DND-41 (cell line): ENCODE results near the gene JAZF1.

Source experiments
- ATAC-seq: fragments of 200-7000 bp; cut with Tn5 transposase; 3 replicates; pipeline ENCODE4 v1.9.1; 2021; ENCODE audit warnings: low read depth; ENCODE audit not compliant: insufficient read depth
- DNase-seq: peaks from one replicate; pipeline ENCODE4 v3.0.0-alpha.2; 2020
- H2AFZ ChIP-seq: 2 replicates; pipeline ENCODE4 v1.6.0; 2012; ENCODE audit warnings: low read depth, low read length
- H3K27ac ChIP-seq: 2 replicates; pipeline ENCODE4 v1.5.1; 2012; ENCODE audit warnings: low read length, inconsistent platforms
- H3K27me3 ChIP-seq: fragments of 200-600 bp; sonication (generic); 2 replicates; pipeline ENCODE4 v1.6.0; 2012; ENCODE audit warnings: low read length, mild to moderate bottlenecking, inconsistent platforms; ENCODE audit not compliant: insufficient read depth, poor library complexity
- H3K36me3 ChIP-seq: 2 replicates; pipeline ENCODE4 v1.5.1; 2012; ENCODE audit warnings: low read length, inconsistent platforms; ENCODE audit not compliant: insufficient read depth
- H3K4me1 ChIP-seq: 2 replicates; pipeline ENCODE4 v1.5.1; 2012; ENCODE audit warnings: mild to moderate bottlenecking, low read length; ENCODE audit not compliant: insufficient read depth
- H3K4me2 ChIP-seq: 2 replicates; pipeline ENCODE4 v1.6.0; 2012; ENCODE audit warnings: mild to moderate bottlenecking, moderate library complexity, low read length, inconsistent platforms; ENCODE audit not compliant: insufficient read depth
- H3K4me3 ChIP-seq, 2 experiments: fragments of 200-600 bp in 1 of 2; shearing (Covaris generic) in 1 of 2; 2 replicates each; pipeline ENCODE4 v1.5.1; 2012 to 2016; ENCODE audit warnings: inconsistent platforms in 2 of 2, low read length in 2 of 2, mild to moderate bottlenecking in 2 of 2, low read depth in 1 of 2, moderate library complexity in 1 of 2
- H3K79me2 ChIP-seq: 2 replicates; pipeline ENCODE4 v1.6.0; 2012; ENCODE audit warnings: low read length, inconsistent platforms; ENCODE audit not compliant: insufficient read depth
- H3K9ac ChIP-seq: 2 replicates; pipeline ENCODE4 v1.6.0; 2012; ENCODE audit warnings: low read depth, mild to moderate bottlenecking, inconsistent platforms, low read length, moderate library complexity
- H3K9me3 ChIP-seq: 2 replicates; pipeline ENCODE4 v1.5.1; 2012; ENCODE audit warnings: low read length, moderate library complexity, mild to moderate bottlenecking, inconsistent platforms; ENCODE audit not compliant: insufficient read depth, severe bottlenecking
- H4K20me1 ChIP-seq: 2 replicates; pipeline ENCODE4 v1.6.0; 2012; ENCODE audit warnings: low read length; ENCODE audit not compliant: insufficient read depth
- EZH2 ChIP-seq: IDR thresholded peaks from 3 replicates; pipeline ENCODE4 v1.6.1; 2012; ENCODE audit warnings: borderline replicate concordance, low read depth, mild to moderate bottlenecking, moderate library complexity, low read length, inconsistent platforms; ENCODE audit not compliant: severe bottlenecking
- TF ChIP-seq, protein P1 (sequence below): IDR thresholded peaks from 2 replicates; pipeline ENCODE4 v1.5.1; 2012; ENCODE audit warnings: borderline replicate concordance, low read length, moderate library complexity, mild to moderate bottlenecking; ENCODE audit not compliant: poor library complexity, severe bottlenecking; ENCODE audit errors: extremely low read depth

JAZF1 gene

DNA sequence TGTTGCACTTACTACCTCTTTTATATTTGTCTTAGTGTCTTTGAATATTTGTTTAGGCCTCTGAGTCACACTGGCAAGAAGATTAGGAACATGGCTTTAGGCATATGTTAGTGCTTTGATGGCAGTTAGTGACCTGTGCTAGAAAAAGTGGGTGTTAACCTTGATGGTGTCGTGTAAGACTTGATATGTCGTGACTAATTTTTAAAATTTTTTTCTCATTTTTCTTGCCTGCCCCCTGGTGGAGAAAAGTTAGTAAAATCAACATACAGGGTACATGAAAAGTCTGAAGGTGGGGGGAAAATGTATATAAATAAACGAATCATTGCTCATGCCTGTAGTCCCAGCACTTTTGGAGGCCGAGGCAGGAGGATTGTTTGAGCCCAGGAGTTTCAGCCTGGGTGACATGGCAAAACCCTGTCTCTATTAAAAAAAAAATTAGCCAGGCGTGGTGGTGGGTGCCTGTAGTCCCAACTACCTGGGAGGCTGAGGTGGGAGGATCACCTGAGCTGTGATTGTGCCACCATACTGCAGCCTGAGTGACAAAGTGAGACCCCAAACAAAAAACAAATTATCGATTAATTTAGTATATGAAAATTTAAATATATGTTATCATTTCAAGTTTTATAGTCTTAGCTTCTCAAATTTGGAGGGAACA lies 396.1 kb downstream of the JAZF1 start:
- DNase-seq (peak; percentile 10), ATAC-seq (peak; percentile 73)
- no peak overlapping the region for H3K9ac ChIP-seq
- H3K4me1 ChIP-seq: no peaks in the 10 kb centered on the region
- H3K4me3 ChIP-seq: no peak overlapping the region
- no peaks in the 10 kb centered on the region for H3K9me3 ChIP-seq
- no peaks in the 10 kb centered on the region for H3K27me3 ChIP-seq
- no peak overlapping the region for H3K4me2 ChIP-seq
- H3K36me3 ChIP-seq: peaks cover 40% of the 10 kb centered on the region
- TF ChIP-seq, protein P1, sequence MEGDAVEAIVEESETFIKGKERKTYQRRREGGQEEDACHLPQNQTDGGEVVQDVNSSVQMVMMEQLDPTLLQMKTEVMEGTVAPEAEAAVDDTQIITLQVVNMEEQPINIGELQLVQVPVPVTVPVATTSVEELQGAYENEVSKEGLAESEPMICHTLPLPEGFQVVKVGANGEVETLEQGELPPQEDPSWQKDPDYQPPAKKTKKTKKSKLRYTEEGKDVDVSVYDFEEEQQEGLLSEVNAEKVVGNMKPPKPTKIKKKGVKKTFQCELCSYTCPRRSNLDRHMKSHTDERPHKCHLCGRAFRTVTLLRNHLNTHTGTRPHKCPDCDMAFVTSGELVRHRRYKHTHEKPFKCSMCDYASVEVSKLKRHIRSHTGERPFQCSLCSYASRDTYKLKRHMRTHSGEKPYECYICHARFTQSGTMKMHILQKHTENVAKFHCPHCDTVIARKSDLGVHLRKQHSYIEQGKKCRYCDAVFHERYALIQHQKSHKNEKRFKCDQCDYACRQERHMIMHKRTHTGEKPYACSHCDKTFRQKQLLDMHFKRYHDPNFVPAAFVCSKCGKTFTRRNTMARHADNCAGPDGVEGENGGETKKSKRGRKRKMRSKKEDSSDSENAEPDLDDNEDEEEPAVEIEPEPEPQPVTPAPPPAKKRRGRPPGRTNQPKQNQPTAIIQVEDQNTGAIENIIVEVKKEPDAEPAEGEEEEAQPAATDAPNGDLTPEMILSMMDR: peak; percentile 62
- no peak for TF ChIP-seq EZH2
- H3K27ac ChIP-seq: no peak overlapping the region
- no peaks in the 10 kb centered on the region for H4K20me1 ChIP-seq
- no peaks in the 10 kb centered on the region for H3K79me2 ChIP-seq
- H2AFZ ChIP-seq: no peak overlapping the region

DNA sequence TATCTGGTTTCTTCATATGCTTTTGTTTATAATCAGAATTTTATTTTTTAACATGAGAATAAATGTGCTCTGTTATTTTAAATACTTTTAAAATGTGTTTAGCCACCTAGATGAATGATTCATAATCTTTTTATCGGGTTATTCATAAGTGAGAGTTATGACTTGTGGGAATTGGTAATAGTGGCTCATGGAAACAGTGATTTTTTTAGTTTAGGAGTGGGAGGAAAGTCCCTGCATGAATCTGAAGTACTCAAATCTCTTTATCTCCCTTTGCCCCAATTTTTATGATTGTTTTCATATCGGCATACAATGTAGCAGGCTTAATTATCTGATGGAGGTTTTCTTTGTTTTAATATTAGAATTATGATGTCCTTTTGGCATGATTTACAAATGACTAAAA lies 397.7 kb downstream of the JAZF1 start:
- H3K4me2 ChIP-seq: no peak overlapping the region
- no peaks in the 10 kb centered on the region for H3K79me2 ChIP-seq
- peaks cover 30% of the 10 kb centered on the region for H3K36me3 ChIP-seq
- no peaks in the 10 kb centered on the region for H3K27me3 ChIP-seq
- H3K27ac ChIP-seq: no peak overlapping the region
- H3K9ac ChIP-seq: no peak overlapping the region
- ATAC-seq (no peak), DNase-seq (no peak)
- H3K4me1 ChIP-seq: no peaks in the 10 kb centered on the region
- TF ChIP-seq, protein P1: no peak
- TF ChIP-seq EZH2: no peak
- no peaks in the 10 kb centered on the region for H3K9me3 ChIP-seq
- no peaks in the 10 kb centered on the region for H4K20me1 ChIP-seq
- no peak overlapping the region for H3K4me3 ChIP-seq
- H2AFZ ChIP-seq: no peak overlapping the region

DNA sequence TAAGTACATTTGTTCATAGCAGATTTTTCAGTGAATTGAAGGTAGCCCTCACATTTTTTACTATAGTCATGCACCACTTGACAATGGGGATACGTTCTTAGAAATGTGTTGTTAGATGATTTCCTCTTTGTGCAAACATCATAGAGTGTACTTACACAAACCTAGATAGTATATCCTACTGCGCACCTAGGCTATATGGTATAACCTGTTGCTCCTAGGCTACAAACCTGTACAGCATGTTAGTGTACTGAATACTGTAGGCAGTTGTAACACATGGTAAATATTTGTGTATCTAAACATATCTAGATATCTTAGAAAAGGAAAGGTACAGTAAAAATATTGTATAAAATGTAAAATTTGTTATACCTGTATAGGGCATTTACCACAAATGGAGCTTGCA lies 399.4 kb downstream of the JAZF1 start:
- TF ChIP-seq, protein P1: no peak
- no peak for TF ChIP-seq EZH2

More for the DNA sequence above, 399.4 kb downstream of the JAZF1 start:
- peaks cover 15% of the 10 kb centered on the region for H3K36me3 ChIP-seq
- no peak overlapping the region for H2AFZ ChIP-seq
- H3K27ac ChIP-seq: no peak overlapping the region
- no peaks in the 10 kb centered on the region for H4K20me1 ChIP-seq
- H3K4me3 ChIP-seq: no peak overlapping the region
- no peaks in the 10 kb centered on the region for H3K4me1 ChIP-seq
- H3K4me2 ChIP-seq: no peak overlapping the region
- peaks cover 7% of the 10 kb centered on the region for H3K79me2 ChIP-seq
- H3K9ac ChIP-seq: no peak overlapping the region
- ATAC-seq (no peak), DNase-seq (no peak)
- H3K27me3 ChIP-seq: no peaks in the 10 kb centered on the region
- no peaks in the 10 kb centered on the region for H3K9me3 ChIP-seq
